ENCODE results near the gene AMELX. TPM values are rescaled to one million over a fixed set of nuclear protein-coding genes. Genes with fewer than 3 reads are reported as not detected.

The AMELX gene
- polyA plus RNA-seq, 1 donor (not counting 4 experiments of a cell fraction or from before 2014, with no cell fraction given) = not detected

GRCh38 chrX:11296051-11296450, 2.8 kb downstream of the AMELX start:
- no peaks in the 10 kb centered on the region for H3K9me1 ChIP-seq (ENCODE audit: control insufficient read depth, extremely low read depth, insufficient read depth, low read length)
- no peaks in the 10 kb centered on the region for H4K20me1 ChIP-seq (ENCODE audit: control insufficient read depth, extremely low read depth, insufficient read depth, low read length)
- H3K4me2 ChIP-seq (ENCODE audit: control insufficient read depth, extremely low read depth, insufficient read depth, low read depth, low read length) = no peak overlapping the region
- H2AFZ ChIP-seq (ENCODE audit: control insufficient read depth, low read length) = no peak overlapping the region
- no peaks in the 10 kb centered on the region for H3K27me3 ChIP-seq (ENCODE audit: control insufficient read depth, extremely low read depth, insufficient read depth, low read length)
- DNase-seq (ENCODE audit: low read depth, low spot score) = no peak
- dilution Hi-C loops (cut with MboI; ENCODE audit: extremely low pct_ligation_motif_present, low sequenced_read_pairs) = no loop called here
- no peak overlapping the region for H3K4me3 ChIP-seq (ENCODE audit: control insufficient read depth in 2 of 3, extremely low read depth in 1 of 3, insufficient read depth in 2 of 3, low read depth in 1 of 3, low read length in 3 of 3)
- no peaks in the 10 kb centered on the region for H3K79me2 ChIP-seq (ENCODE audit: control insufficient read depth, insufficient read depth, low read length)
- no peak overlapping the region for H3K27ac ChIP-seq (ENCODE audit: control insufficient read depth, insufficient read depth, low read length)
- H3K36me3 ChIP-seq (ENCODE audit: control insufficient read depth in 2 of 2, extremely low read depth in 1 of 2, insufficient read depth in 2 of 2, low read length in 2 of 2) = no peaks in the 10 kb centered on the region
- no peaks in the 10 kb centered on the region for H3K9me3 ChIP-seq (ENCODE audit: control insufficient read depth, low read depth, low read length)
- no peak overlapping the region for H3K9ac ChIP-seq (ENCODE audit: control insufficient read depth, extremely low read depth, insufficient read depth, low read length)
- TF ChIP-seq EZH2 (IDR thresholded peaks at IDR 0.05; ENCODE audit: low read length) = no peak
- no peak for TF ChIP-seq CTCF (optimal IDR thresholded peaks at IDR 0.05 in 1 of 3, IDR thresholded peaks at IDR 0.05 in 1 of 3, conservative IDR thresholded peaks at IDR 0.05 in 1 of 3; ENCODE audit: extremely low read depth in 1 of 3, insufficient read depth in 2 of 3, low read length in 3 of 3)
- no peaks in the 10 kb centered on the region for H3K4me1 ChIP-seq (ENCODE audit: control insufficient read depth, extremely low read depth, insufficient read depth, low read length)
- no peak for FAIRE-seq

- Histone ChIP-seq H3K36me3 (ENCODE audit: control insufficient read depth in 2 of 2, extremely low read depth in 1 of 2, insufficient read depth in 2 of 2, low read length in 2 of 2) (no peaks in the 10 kb centered on the region), H3K4me3 (ENCODE audit: control insufficient read depth in 2 of 3, extremely low read depth in 1 of 3, insufficient read depth in 2 of 3, low read depth in 1 of 3, low read length in 3 of 3) (no peak overlapping the region), H3K9ac (ENCODE audit: control insufficient read depth, extremely low read depth, insufficient read depth, low read length) (no peak overlapping the region), H3K27me3 (ENCODE audit: control insufficient read depth, extremely low read depth, insufficient read depth, low read length) (no peaks in the 10 kb centered on the region), H3K27ac (ENCODE audit: control insufficient read depth, insufficient read depth, low read length) (no peak overlapping the region), H3K4me2 (ENCODE audit: control insufficient read depth, extremely low read depth, insufficient read depth, low read depth, low read length) (no peak overlapping the region), H2AFZ (ENCODE audit: control insufficient read depth, low read length) (no peak overlapping the region), H4K20me1 (ENCODE audit: control insufficient read depth, extremely low read depth, insufficient read depth, low read length) (no peaks in the 10 kb centered on the region), H3K4me1 (ENCODE audit: control insufficient read depth, extremely low read depth, insufficient read depth, low read length) (no peaks in the 10 kb centered on the region), H3K79me2 (ENCODE audit: control insufficient read depth, insufficient read depth, low read length) (no peaks in the 10 kb centered on the region), H3K9me3 (ENCODE audit: control insufficient read depth, low read depth, low read length) (no peaks in the 10 kb centered on the region), H3K9me1 (ENCODE audit: control insufficient read depth, extremely low read depth, insufficient read depth, low read length) (no peaks in the 10 kb centered on the region)
- no peak for FAIRE-seq
- dilution Hi-C loops (cut with MboI; ENCODE audit: extremely low pct_ligation_motif_present, low sequenced_read_pairs) = no loop called here
- TF ChIP-seq CTCF (optimal IDR thresholded peaks at IDR 0.05 in 1 of 3, IDR thresholded peaks at IDR 0.05 in 1 of 3, conservative IDR thresholded peaks at IDR 0.05 in 1 of 3; ENCODE audit: extremely low read depth in 1 of 3, insufficient read depth in 2 of 3, low read length in 3 of 3) (no peak), EZH2 (IDR thresholded peaks at IDR 0.05; ENCODE audit: low read length) (no peak)
- no peak for DNase-seq (ENCODE audit: low read depth, low spot score)
Observed at GRCh38 chrX:11298600-11298999, 5.4 kb downstream of the AMELX start.
